ENCODE results near the gene MCF2L2.

- TF ChIP-seq CTCF (IDR thresholded peaks at IDR 0.05) (no peak), POLR2A (IDR thresholded peaks at IDR 0.05) (no peak)
Measured at GRCh38 chr3:183163563-183163962, 264.9 kb downstream of the MCF2L2 start.
